GM12801 (cell line): ENCODE measurements around the gene EXD3.

Experiments
- CTCF ChIP-seq: IDR thresholded peaks from one replicate; pipeline ENCODE4 v1.5.1; 2011; ENCODE audit warnings: control low read depth; ENCODE audit not compliant: insufficient read length; ENCODE audit errors: extremely low read depth

Gene EXD3

GRCh38 chr9:137278721-137279711, 143.9 kb downstream of the EXD3 start:
- TF ChIP-seq CTCF, result no peak

- no peak for TF ChIP-seq CTCF
Observed at GRCh38 chr9:137278061-137278701, 144.8 kb downstream of the EXD3 start.

- no peak for TF ChIP-seq CTCF
Observed at GRCh38 chr9:137277329-137278041, 145.5 kb downstream of the EXD3 start, which contains the start of gene TOR4A. Gene TOR4A (plus strand): TSS chr9:137277726. CDS start chr9:137278690, 964 bp downstream.

- no peak for TF ChIP-seq CTCF
Observed at GRCh38 chr9:137276473-137277328, 146.3 kb downstream of the EXD3 start.

GRCh38 chr9:137275588-137276472, 147.1 kb downstream of the EXD3 start:
- no peak for TF ChIP-seq CTCF

- no peak for TF ChIP-seq CTCF
Observed at GRCh38 chr9:137275203-137275587, 147.8 kb downstream of the EXD3 start.
